Kidney (tissue), 14 donors: ENCODE results near the gene MYOG. TPM values are rescaled to one million over a fixed set of nuclear protein-coding genes. Genes with fewer than 3 reads are reported as not detected.
A peak's percentile ranks its signal among the peaks of the same experiment; 100 is the strongest.

Source experiments
- DNase-seq, 5 donors: peaks; one replicate each; pipeline ENCODE4 v3.0.0-alpha.2; 2013 to 2020
- FAIRE-seq: peaks from 2 replicates; lab custom pipeline; 2012; peaks lifted over from hg19 to GRCh38; lab: Jason Lieb, UNC
- H3K27ac ChIP-seq, 2 donors: one replicate each; pipeline ENCODE4 v1.7.0; 2013; ENCODE audit warnings: low read depth in 2 of 2, low read length in 2 of 2, inconsistent platforms in 1 of 2
- H3K27me3 ChIP-seq: one replicate; pipeline ENCODE4 v1.7.1; 2013; ENCODE audit warnings: low read length, inconsistent platforms; ENCODE audit not compliant: control insufficient read depth, insufficient read depth
- H3K36me3 ChIP-seq, 3 donors: one replicate each; pipeline versions ENCODE4 v1.7.0 to v1.7.1; 2013; ENCODE audit warnings: low read length in 3 of 3, control low read depth in 1 of 3, inconsistent platforms in 1 of 3; ENCODE audit not compliant: insufficient read depth in 3 of 3, control insufficient read depth in 2 of 3
- H3K4me1 ChIP-seq, 3 donors: one replicate each; pipeline versions ENCODE4 v1.7.0 to v1.7.1; 2013; ENCODE audit warnings: low read length in 3 of 3, inconsistent platforms in 1 of 3, low read depth in 1 of 3; ENCODE audit not compliant: control insufficient read depth in 2 of 3, insufficient read depth in 2 of 3
- H3K4me3 ChIP-seq, 3 donors: one replicate each; pipeline versions ENCODE4 v1.7.0 to v1.8.1; 2013; ENCODE audit warnings: low read length in 3 of 3, control low read depth in 1 of 3, inconsistent platforms in 1 of 3
- H3K9ac ChIP-seq, 3 donors: one replicate each; pipeline versions ENCODE4 v1.7.0 to v1.7.1; 2013; ENCODE audit warnings: low read length in 3 of 3, control low read depth in 1 of 3, inconsistent platforms in 1 of 3
- H3K9me3 ChIP-seq, 3 donors: one replicate each; pipeline versions ENCODE4 v1.7.0 to v1.7.1; 2013; ENCODE audit warnings: low read length in 3 of 3, control low read depth in 1 of 3, inconsistent platforms in 1 of 3; ENCODE audit not compliant: control insufficient read depth in 2 of 3, insufficient read depth in 1 of 3
- CTCF ChIP-seq: IDR thresholded peaks from 3 replicates; pipeline ENCODE4 v1.5.1; 2012; ENCODE audit warnings: mild to moderate bottlenecking, moderate library complexity, borderline replicate concordance; ENCODE audit not compliant: insufficient read depth; ENCODE audit errors: extremely low read depth
- intact Hi-C: fragments of 100-400 bp; cut with DNase I; formaldehyde crosslinking; loops from one replicate; pipeline ENCODE4 v1.11.1; 2022
- polyA plus RNA-seq: library from polyadenylated mRNA; stranded (reverse); fragments of 350-450 nt; fragmentation: Illumina TruSeq; extraction: RNeasy Lipid Tissue Mini Kit (QIAGEN cat#74804); gene quantifications from one replicate; pipeline ENCODE4 v1.2.3, GENCODE V29; 2014; ENCODE audit warnings: low read depth, low replicate concordance; ENCODE audit not compliant: insufficient read depth
- total RNA-seq: library from RNA; stranded (reverse); fragmentation: NEBNext Ultra II Directional; extraction: Animal tissue kit (Norgen Biotek cat#: 25700); gene quantifications from one replicate; pipeline ENCODE4 v1.2.1, GENCODE V29; 2021
- donor health status: control.
- donor health status: control.
- donor health status: control.
- donor health status: control.
- donor health status: control.
- donor health status: DM: yes; HTN: yes; CAD: no.
- donor health status: Normal renal cell carcinoma (clear cell type).

MYOG gene
- total and polyA plus RNA-seq, 2 donors from 2014 or later, result not detected

DNA sequence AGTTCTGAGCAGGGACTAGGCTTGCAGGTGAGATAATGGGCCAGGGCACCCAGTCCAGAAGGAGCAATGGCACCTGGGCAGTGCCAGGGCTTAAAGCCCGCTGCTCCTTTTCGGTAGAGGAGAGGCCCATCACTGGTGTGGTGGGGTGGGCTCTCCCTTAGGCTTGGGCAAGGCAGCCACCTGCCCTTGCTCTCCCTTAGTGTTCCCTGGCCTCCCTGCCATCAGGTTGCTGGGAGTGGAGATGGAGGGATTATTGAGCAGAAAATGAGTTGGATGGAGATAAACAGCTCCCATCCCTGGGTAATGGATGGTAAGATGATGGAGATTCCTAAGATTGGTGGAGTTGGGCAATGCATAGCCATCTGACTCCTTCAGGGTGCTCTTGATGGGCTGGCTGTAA, 7.9 kb downstream of the MYOG start:
- DNase-seq (no peak), FAIRE-seq (no peak)
- H3K36me3 ChIP-seq, result no peaks in the 10 kb centered on the region
- H3K4me1 ChIP-seq, result peaks cover 0 to 7% (median 4%) of the 10 kb centered on the region in 3 donors
- TF ChIP-seq CTCF, result no peak
- no peaks in the 10 kb centered on the region for H3K9me3 ChIP-seq
- no peak overlapping the region for H3K9ac ChIP-seq
- no peak overlapping the region for H3K27ac ChIP-seq
- no peak overlapping the region for H3K4me3 ChIP-seq
- H3K27me3 ChIP-seq, result no peaks in the 10 kb centered on the region
- intact Hi-C loops, result no loop called here

DNA sequence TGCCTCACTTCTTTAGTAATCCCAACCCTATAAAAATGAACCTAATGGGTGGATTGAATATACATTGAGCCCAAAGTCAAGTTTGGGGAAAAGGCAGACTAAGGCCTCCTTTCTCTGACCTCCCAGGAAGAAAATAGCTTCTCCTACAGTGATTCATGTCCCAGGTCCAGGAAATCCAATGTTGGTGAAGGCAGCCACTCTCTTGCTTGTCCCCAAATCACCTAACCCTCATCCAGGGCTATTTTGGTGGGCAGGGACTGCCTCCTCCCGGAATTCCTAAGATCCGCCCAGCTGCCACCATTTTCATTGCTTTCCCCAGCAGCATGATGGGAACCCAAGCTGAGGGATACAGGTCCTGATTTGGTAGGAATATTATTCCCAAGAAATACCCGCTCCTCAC, 8.4 kb downstream of the MYOG start:
- intact Hi-C loops, result no loop called here
- no peak overlapping the region for H3K27ac ChIP-seq
- no peaks in the 10 kb centered on the region for H3K27me3 ChIP-seq
- no peak for TF ChIP-seq CTCF
- peaks cover 0 to 7% (median 4%) of the 10 kb centered on the region in 3 donors for H3K4me1 ChIP-seq
- DNase-seq (no peak), FAIRE-seq (no peak)
- no peaks in the 10 kb centered on the region for H3K9me3 ChIP-seq
- H3K36me3 ChIP-seq, result no peaks in the 10 kb centered on the region
- H3K4me3 ChIP-seq, result no peak overlapping the region
- no peak overlapping the region for H3K9ac ChIP-seq

- H3K27ac ChIP-seq, result no peak overlapping the region
- no peak overlapping the region for H3K9ac ChIP-seq
- H3K36me3 ChIP-seq, result no peaks in the 10 kb centered on the region
- H3K4me3 ChIP-seq, result peak overlapping the region in 2 of 3 donors; percentile 17 to 42
- DNase-seq, result no peak
- no peak for TF ChIP-seq CTCF
- intact Hi-C loops, result no loop called here
- no peaks in the 10 kb centered on the region for H3K9me3 ChIP-seq
- peaks cover 0 to 7% (median 4%) of the 10 kb centered on the region in 3 donors for H3K4me1 ChIP-seq
- no peak for FAIRE-seq
- H3K27me3 ChIP-seq, result no peaks in the 10 kb centered on the region
Observed at GRCh38 chr1:203076031-203076511, 9.7 kb downstream of the MYOG start.
